C4-2B (cell line): ENCODE data around the gene ANKRD44.

Source experiments
- ZFX ChIP-seq: fragments of 450-650 bp; IDR thresholded peaks from 2 replicates; pipeline ENCODE4 v1.6.1; 2017
- TF ChIP-seq, protein P1 (sequence below): fragments of 450-650 bp; conservative IDR thresholded peaks from 2 replicates; pipeline ENCODE4 v1.5.1; 2017; ENCODE audit warnings: mild to moderate bottlenecking

DNA sequence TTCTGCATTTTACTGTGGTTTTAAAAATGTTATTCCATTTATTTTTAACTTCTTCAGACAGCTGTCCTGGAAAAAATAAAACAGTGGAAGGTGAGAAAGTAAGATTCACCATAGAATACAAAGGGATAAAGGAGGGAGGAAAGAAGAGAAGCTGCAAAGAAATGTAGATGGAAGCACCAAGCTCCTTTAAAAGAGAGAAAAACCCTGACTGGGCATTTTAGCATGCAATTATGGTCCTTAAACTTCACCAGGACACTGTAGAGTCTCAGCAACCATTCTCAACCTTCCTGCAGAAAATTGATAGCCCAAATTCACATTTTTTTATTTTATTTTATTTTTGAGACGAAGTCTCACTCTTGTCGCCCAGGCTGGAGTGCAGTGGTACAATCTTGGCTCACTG is 11.6 kb upstream of the ANKRD44 start:
- TF ChIP-seq, protein P1, sequence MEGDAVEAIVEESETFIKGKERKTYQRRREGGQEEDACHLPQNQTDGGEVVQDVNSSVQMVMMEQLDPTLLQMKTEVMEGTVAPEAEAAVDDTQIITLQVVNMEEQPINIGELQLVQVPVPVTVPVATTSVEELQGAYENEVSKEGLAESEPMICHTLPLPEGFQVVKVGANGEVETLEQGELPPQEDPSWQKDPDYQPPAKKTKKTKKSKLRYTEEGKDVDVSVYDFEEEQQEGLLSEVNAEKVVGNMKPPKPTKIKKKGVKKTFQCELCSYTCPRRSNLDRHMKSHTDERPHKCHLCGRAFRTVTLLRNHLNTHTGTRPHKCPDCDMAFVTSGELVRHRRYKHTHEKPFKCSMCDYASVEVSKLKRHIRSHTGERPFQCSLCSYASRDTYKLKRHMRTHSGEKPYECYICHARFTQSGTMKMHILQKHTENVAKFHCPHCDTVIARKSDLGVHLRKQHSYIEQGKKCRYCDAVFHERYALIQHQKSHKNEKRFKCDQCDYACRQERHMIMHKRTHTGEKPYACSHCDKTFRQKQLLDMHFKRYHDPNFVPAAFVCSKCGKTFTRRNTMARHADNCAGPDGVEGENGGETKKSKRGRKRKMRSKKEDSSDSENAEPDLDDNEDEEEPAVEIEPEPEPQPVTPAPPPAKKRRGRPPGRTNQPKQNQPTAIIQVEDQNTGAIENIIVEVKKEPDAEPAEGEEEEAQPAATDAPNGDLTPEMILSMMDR, result no peak
- TF ChIP-seq ZFX, result no peak
